Activated CD4-positive, alpha-beta T cell treated with anti-CD3 and anti-CD28 coated beads, Interleukin-2, Interleukin-6, amounts not matched to agents 100 ng/mL and 50 ng/mL, durations not matched to agents 16 hours and 8 hours (primary cell): ENCODE measurements around the gene TMEM69.
"Not testable (repeated sequence)": the region's sequence is repeated elsewhere in the genome, so short reads cannot be mapped to it uniquely, and the experiment has no call there.

Experiments
- DNase-seq: peaks from one replicate; pipeline ENCODE4 v3.0.0-alpha.2; 2020

TMEM69 gene

GRCh38 chr1:45739641-45740156, 51.7 kb downstream of the TMEM69 start:
- not testable (repeated sequence) for DNase-seq
